Lung microvascular endothelial cell (primary cell): ENCODE measurements around the gene ELMO1. TPM values are rescaled to one million over a fixed set of nuclear protein-coding genes. Genes with fewer than 3 reads are reported as not detected.

Experiments
- DNase-seq, 2 donors: peaks; one replicate each; pipeline versions ENCODE4 v3.0.0 to v3.0.0-alpha.2; 2010; ENCODE audit warnings: low read depth in 2 of 2
- total RNA-seq: library from RNA; depleted of rRNA; stranded (reverse); fragments of >200 nt; gene quantifications from 2 replicates; pipeline ENCODE4 v1.2.1, GENCODE V29; 2014

Gene ELMO1
- total RNA-seq, 1 donor from 2014 or later: 36.5 TPM

GRCh38 chr7:37371755-37372154 is 76.9 kb downstream of the ELMO1 start:
- DNase-seq: no peak

GRCh38 chr7:37369906-37370305 is 78.8 kb downstream of the ELMO1 start:
- no peak for DNase-seq

- no peak for DNase-seq
Measured at GRCh38 chr7:37368540-37368939, 80.1 kb downstream of the ELMO1 start.

GRCh38 chr7:37367010-37367409 is 81.7 kb downstream of the ELMO1 start:
- DNase-seq: no peak

GRCh38 chr7:37366445-37366844 is 82.2 kb downstream of the ELMO1 start:
- DNase-seq: no peak

- no peak for DNase-seq
Measured at GRCh38 chr7:37365405-37365804, 83.3 kb downstream of the ELMO1 start.

- peak in 1 of 2 donors; percentile 82 for DNase-seq
Measured at GRCh38 chr7:37364856-37365255, 83.8 kb downstream of the ELMO1 start.

- no peak for DNase-seq
Measured at GRCh38 chr7:37363536-37364491, 84.8 kb downstream of the ELMO1 start.

GRCh38 chr7:37362802-37363201 is 85.9 kb downstream of the ELMO1 start:
- no peak for DNase-seq

GRCh38 chr7:37360484-37360883 is 88.2 kb downstream of the ELMO1 start:
- no peak for DNase-seq

- peak; percentile 39 to 85 for DNase-seq
Measured at GRCh38 chr7:37359662-37360444, 88.8 kb downstream of the ELMO1 start.

GRCh38 chr7:37359180-37359579 is 89.5 kb downstream of the ELMO1 start:
- DNase-seq: no peak

GRCh38 chr7:37357637-37357996 is 91.0 kb downstream of the ELMO1 start:
- peak in 1 of 2 donors; percentile 35 for DNase-seq

- DNase-seq: no peak
Measured at GRCh38 chr7:37356911-37357636, 91.6 kb downstream of the ELMO1 start.

- peak; percentile 95 to 98 for DNase-seq
Measured at GRCh38 chr7:37354656-37355131, 94.0 kb downstream of the ELMO1 start.

- DNase-seq: peak; percentile 34 to 39
Measured at GRCh38 chr7:37353949-37354655, 94.6 kb downstream of the ELMO1 start.

GRCh38 chr7:37352974-37353948 is 95.4 kb downstream of the ELMO1 start:
- DNase-seq: peak; percentile 17 to 47

- peak in 1 of 2 donors; percentile 31 for DNase-seq
Measured at GRCh38 chr7:37352251-37352880, 96.3 kb downstream of the ELMO1 start.

GRCh38 chr7:37351716-37352115 is 96.9 kb downstream of the ELMO1 start:
- no peak for DNase-seq
